Superior temporal gyrus (tissue), 1 donor: ENCODE data around the gene FLII.

Source experiments
- DNase-seq: peaks from one replicate; pipeline ENCODE4 v3.0.0-alpha.2; 2016; ENCODE audit errors: extremely low spot score

FLII gene

DNA sequence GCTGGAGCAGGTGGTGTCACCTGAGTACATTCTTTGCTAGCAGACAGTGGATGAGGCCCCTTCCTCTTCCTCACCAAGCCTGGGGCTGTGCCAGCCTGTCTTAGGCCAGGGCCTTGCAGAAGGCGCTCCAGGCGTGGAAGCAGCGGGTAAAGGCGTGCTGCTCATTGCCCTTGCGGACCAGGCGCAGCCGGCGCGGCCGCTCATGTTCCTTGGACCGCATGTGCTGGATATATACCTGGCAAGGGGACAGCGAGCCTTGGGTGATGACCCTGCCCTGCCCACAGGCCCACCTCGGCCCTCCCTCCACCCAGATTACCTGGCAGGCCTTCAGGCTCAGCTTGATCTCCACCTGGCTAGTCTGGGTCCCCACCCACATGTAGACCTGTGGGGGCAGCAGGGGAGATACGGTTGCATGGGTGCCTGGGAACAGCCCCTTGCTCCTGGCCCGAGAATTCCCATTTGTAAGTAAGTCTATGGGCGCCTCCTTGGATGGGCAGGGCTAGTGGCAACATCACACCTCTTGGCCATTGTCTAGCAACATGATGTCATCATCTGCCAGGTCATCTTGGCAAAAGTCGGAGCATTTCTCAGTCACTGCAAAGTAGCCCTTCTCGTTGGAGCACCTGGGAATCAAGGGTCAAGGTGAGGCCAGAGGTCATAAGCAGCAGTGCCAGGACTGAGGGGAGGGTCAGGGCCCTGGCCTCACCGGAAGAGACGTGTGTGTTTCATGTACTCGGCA is 13.3 kb downstream of the FLII start:
- DNase-seq: no peak

DNA sequence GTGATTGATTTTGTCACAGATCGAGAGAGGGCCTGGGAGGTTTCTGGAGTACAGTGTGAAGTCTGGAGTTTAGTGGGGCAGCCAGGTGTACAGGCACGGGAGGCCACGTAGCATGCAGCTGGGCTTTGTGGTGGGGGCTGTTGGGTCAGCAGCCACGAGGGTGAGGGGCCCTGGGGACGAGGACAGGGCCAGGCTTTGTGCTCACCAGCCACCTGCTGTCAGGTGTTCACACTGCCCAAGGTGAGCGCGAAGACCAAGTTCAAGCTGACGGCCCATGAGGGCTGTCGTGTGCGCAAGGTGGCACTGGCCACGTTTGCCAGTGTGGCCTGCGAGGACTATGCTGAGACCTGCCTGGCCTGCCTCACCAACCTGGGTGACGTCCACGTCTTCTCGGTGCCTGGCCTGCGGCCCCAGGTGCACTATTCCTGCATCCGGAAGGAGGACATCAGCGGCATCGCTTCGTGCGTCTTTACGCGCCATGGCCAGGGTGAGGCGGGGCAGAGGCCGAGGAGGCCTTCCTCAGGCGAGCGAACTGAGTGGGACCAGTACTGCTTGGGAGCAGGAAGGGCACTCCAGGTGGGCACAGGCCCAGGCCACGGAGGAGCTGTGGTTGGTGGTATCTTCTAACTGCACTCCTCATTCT is 17.2 kb downstream of the FLII start:
- DNase-seq: no peak

DNA sequence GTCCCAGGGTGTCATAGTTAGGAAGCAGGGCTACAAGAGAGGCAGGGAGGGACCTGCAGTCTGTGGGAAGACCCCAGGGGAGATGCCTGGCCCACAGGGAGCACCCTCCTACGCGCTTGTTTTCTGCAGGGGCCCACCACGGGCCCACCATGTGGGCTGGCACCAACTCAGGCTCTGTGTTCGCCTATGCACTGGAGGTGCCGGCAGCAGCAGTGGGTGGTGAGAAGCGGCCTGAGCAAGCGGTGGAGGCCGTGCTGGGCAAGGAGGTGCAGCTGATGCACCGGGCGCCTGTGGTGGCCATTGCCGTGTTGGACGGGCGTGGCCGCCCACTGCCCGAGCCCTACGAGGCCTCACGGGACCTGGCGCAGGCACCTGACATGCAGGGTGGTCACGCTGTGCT is 18.1 kb downstream of the FLII start:
- DNase-seq: no peak

DNA sequence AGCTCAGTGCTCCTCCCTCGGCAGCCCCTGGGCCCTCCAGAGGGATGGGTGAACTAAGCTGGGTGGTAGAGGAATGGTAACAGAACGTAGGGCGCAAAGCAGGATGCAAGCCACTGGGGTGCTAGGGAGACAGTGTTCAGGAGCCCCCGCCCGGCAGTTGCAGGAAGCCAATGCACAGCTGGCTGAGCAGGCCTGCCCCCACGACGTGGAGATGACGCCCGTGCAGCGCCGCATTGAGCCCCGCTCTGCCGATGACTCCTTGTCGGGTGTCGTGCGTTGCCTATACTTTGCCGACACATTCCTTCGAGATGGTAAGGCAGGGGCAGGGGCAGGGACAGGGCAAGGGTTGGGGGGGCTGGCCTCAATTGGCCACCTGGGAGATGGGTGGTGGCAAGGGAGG is 20.2 kb downstream of the FLII start:
- DNase-seq: no peak

DNA sequence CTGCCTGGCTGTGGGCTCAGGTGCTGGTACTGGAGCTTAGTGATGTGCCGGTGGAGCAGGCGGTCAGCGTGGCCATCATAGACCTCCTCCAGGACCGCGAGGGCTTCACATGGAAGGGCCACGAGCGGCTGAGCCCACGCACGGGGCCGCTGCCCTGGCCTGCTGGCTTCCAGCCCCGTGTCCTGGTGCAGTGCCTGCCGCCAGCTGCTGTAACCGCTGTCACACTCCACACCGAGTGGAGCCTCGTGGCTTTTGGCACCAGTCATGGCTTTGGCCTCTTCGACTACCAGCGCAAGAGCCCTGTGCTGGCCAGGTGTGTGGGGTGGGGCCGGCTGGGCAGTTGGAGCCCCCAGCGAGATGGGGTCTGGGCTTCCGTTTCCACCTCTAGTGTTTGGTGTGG is 21.1 kb downstream of the FLII start:
- DNase-seq: no peak

DNA sequence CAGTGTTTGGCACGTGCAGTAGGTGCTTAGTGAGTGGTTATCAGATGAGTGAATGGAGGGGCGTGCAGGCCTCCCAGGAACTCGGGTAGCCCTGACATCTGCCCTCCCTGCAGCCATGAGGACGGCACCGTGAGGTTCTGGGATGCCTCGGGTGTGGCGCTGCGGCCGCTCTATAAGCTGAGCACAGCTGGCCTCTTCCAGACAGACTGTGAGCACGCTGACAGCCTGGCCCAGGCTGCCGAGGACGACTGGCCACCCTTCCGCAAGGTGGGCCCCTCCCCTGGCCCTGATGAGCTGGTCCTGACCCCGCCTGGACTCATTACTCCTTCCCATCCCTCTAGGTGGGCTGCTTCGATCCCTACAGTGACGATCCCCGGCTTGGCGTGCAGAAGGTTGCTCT is 22.0 kb downstream of the FLII start:
- DNase-seq: no peak

DNA sequence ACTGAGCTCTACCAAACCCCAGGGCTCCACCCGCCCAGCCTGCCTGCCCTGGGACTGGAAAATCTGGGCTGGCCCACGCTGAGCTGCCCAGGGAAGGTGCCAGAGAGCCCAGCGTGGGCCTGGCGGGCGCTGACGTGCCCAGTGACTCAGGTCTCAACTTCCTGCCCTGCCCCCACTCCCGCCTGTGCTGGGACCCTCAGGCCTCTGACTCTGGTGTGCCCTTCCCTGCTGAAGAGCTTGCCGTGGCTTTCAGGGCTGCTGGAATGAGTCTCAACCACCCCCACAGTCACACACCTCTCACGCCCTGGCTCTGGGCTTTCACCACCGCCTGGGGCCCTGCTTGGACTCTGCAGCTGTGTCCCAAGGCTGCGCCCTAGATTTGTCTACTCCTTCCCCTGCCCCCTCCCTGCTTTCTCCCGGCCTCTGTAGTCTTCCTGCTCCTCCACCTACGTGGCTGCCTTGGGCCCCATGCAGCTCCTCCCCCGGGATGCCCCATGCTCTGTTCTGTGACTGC is 22.7 kb downstream of the FLII start:
- no peak for DNase-seq

DNA sequence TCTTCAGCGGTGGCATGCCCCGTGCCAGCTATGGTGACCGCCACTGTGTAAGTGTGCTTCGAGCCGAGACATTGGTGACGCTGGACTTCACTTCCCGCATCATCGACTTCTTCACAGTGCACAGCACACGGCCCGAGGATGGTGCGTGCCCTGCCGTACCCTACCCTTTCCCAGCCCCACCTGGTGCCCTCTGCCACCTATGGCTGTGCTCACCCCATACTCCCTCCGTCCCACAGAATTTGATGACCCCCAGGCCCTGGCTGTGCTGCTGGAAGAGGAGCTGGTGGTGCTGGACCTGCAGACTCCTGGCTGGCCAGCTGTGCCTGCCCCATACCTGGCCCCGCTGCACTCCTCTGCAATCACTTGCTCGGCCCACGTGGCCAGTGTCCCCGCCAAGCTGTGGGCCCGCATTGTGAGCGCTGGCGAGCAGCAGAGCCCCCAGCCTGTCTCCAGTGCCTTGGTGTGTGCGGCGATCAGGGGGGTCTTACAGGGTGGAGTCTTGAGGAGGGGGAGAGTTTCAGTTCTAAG is 23.6 kb downstream of the FLII start:
- no peak for DNase-seq

DNA sequence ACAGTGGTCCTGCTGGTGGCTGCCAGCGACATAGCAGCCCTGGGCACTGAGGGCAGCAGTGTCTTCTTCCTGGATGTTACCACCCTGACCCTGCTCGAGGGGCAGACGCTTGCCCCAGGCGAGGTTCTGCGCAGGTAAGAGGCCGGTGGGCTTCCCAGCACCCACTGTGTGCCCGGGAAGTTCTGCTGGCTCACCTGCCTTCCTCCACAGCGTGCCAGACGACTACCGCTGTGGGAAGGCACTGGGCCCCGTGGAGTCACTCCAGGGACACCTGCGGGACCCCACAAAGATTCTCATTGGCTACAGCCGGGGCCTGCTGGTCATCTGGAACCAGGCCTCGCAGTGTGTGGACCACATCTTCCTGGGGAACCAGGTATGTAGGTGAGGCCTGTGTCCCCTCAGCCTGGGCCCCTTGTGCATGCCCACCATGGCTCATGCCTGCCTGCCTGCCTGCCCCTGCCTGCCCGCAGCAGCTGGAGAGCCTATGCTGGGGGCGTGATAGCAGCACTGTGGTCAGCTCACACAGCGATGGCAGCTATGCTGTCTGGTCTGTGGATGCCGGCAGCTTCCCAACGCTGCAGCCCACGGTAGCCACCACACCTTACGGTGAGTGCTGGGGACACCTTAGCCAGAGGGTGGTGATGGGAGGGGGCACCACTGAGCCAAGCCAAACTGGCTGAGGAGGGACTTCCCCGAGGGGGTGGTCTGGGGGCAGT is 24.6 kb downstream of the FLII start:
- DNase-seq: no peak

DNA sequence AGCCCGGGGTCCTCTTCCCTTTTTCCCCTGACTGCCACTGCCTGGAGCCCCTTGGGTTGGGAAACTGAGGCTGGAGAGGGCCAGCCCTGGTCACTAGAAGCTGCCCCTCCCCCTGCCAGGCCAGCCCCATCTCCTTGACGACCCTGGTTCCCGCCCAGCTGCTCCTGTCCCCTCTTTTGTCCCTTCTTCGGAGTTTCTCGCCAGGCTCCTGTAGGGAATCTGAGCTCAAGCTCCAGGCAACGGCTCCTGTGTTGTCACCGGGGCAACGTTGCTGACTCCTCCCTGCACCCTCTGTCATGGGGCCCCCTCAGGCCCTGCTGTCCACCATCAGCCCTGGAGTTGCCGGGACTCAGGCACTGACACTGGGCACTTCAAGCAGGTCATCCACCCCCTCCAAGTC is 27.4 kb downstream of the FLII start:
- DNase-seq: no peak

DNA sequence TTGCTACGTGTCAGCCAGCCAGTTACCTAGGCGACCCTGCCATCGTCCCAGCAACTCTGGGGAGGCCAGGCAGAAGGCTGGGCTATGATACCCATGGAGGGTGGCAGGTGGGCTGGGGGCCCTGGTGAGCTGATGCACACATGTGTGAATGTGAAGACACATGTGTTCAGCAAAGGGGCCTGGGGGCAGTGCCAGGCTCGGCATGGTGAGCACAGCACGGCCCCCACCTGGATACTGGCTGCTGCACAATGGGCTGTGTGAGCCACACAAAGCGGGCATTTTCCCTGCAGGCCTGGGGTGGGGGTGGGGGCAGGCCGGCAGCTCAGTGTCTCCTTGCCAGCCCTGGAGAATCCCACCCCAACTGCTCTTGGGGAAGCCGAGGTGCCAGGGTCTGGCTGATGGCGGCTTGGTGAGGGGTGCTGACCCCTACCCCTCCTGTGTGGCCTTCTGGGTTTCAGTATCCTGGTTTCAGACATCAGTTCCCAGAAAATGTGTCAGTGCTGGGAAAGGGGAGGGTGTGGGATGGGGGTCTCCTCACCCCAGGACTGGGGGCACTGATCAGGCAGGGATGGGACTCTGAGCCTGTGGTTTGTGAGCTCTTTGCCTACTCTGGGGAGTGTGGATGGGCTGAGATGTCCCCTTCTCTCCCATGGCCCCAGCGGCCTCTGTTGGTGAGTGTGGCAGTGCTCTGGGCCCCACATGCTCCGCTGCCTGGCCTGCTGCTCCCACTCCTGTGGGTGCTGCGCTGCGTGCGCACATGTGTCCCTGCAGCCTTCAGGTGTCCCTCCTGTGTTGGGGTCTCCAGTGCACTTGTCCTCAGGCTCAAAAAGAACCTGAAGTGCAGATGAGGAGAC is 28.0 kb downstream of the FLII start:
- peak; percentile 85 for DNase-seq

DNA sequence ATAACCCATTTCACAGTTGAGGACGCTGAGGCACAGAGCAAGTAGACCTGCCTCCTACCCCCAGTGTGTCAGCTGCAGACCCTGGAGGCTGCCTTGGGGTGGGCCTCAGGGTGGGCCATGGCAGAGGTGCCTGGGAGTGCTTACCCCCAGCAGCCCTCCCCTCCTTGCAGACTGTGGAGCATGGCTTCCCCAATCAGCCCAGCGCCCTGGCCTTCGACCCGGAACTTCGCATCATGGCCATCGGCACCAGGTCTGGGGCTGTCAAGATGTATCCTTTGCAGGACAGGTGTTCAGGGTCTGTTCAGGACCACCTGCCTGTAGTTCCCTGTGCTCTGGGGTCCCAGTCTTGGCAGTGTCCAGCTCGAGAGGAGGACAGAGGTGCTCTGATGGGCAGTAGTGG is 28.8 kb downstream of the FLII start:
- DNase-seq: no peak

DNA sequence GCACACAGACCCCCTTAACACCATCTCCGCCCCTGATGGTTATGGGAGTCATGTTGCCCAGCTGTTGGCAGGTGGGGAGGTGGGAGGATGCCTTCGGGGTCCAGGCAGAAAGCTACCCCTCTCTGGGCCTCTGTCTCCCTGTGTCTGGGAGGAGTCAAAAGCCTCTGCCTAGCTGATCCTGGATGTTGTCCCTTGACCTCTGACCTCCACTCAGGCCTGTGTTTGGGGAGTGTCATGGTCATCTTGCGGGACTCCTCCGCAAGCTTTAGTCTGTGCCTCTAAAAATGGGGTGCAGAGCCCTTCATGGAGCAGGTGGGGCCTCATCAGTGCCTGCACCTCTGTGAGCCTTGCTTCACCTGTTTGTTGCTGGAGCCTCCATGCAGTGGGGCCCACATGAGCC is 29.3 kb downstream of the FLII start:
- DNase-seq: no peak

DNA sequence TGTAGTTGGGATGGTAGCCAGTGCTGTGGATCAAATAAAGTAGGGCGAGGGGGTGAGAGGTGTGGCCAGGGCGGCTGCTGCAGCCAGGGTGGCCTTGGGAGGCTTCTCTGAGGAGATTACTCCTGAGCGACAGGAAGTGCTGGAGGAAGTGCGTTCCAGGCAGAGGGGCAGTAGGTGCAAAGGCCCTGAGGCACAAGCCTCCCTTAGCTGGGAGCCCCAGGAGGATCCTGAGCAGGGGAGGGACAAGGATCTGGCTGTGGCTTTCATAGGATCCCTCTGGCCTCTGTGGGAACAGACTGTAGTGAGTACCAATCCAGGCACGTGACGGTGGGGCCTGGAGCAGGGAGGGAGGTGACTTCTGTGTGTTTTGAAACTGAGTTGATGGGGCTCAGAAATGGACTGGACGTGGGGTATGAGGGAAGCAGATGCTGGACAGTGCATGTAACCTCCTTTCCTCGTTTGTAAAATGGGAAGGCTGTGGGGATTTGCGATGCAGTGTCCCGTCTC is 30.3 kb downstream of the FLII start:
- DNase-seq: peak; percentile 37

DNA sequence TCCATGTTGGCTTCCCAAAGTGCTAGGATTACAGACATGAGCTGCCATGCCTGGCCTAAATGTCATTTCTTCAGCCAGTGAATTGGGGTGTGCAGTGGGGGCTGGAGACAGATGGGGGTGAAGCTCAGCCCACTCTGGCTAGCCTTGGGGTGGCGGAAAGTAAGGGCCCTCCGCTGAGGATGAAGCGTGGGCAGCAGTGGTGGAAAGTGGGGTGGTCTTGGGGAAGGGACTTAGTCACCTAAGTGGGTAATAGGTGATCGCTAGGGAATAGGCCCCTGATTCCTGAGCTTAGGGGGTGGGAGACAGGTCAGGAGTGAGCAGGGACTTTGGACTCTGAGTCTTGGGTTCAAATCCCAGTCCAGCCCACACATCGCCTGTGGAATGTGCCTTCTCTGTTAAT is 30.9 kb downstream of the FLII start:
- DNase-seq: no peak

DNA sequence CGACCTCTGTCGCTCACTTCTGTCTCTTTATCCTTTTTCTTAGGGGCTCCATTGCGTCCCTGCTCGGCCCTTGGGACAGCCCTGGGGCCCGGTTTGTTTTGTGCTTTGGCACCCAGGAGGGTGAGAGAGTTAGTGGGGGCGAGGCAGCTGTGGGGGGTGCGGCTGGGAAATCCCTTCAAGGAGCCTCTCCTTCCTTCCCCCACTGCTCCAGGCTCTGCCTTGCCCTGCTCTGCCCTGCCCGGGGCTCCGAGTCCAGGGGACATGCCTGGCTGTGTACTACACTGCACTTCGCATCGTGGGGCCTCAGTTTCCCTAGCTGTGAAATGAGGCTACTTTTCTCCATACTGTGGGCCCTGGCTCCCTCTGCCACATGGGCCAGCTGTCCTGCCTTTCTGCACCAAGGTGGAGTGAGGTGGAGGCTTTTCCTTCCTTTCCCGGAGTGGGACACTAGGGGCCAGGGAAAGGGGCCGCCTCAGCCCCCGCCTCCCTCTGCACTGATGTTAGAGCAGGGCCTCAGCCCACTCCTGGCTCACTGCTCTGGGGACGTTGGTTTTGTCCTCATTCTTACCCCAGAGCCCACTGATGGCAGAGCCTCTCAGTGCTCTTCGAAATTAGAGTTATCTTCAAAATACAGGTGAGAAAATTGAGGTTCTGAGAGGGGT is 32.1 kb downstream of the FLII start:
- no peak for DNase-seq

DNA sequence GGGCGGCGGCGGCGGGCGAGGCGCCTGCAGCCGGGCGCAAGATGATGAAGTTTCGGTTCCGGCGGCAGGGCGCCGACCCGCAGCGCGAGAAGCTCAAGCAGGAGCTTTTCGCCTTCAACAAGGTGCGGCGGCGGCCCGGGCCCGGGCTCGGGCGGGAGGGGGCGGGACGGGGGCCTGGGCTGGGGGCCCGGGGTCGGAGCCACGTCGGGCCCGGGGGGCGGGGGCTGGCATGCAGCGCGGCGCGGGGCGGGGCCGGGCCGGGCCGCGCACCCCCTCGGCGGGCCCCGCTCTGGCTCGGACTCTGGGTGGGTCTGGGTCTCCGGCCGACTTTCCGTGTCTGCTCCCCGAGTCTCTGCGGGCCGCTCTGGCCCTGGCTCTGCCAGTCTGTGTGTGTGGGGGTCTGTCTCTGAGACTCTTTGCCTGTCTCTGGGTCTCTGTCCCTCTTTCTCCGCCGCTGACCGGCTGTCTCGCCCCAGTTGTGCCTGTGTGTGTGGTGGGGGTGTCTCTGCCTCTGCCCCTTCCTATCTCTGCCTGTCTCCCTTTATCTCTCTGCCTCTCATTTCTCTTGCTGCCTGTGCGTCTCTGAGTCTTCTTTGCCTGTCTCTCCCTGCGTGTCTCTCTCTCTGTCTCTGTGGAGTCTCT is 32.8 kb downstream of the FLII start:
- DNase-seq: peak; percentile 27

DNA sequence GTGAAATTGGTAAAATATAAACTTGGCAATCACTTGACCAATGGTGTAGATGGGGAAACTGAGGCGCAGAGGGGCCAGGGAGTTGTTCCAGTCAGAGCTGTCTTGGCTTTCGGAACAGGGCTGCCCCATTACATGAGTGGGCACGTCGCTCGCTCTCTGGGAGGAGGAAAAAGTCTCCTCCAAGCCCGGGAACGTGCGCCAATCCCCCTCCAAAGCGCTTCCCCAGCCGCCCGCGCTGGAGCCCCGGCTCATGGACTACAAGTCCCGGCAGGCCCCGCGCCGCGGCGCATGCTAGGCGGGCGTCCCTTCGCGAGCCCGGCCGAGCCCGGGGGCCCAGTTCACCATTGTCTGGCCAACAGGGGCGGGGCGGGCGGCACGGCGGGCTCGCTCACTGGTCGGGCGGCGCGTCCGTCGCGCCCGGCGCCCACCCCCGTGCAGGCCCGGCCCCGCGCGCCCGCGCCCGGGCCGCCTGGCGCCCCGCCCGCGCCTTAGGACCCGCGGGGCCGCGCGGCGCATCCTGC is 33.4 kb downstream of the FLII start, which contains the start of gene LLGL1:
Gene LLGL1, plus strand, starts transcription at position 515 of the 521 bp plus-strand sequence. CDS start 48 bp downstream, outside the sequence.
- DNase-seq: peak; percentile 90

DNA sequence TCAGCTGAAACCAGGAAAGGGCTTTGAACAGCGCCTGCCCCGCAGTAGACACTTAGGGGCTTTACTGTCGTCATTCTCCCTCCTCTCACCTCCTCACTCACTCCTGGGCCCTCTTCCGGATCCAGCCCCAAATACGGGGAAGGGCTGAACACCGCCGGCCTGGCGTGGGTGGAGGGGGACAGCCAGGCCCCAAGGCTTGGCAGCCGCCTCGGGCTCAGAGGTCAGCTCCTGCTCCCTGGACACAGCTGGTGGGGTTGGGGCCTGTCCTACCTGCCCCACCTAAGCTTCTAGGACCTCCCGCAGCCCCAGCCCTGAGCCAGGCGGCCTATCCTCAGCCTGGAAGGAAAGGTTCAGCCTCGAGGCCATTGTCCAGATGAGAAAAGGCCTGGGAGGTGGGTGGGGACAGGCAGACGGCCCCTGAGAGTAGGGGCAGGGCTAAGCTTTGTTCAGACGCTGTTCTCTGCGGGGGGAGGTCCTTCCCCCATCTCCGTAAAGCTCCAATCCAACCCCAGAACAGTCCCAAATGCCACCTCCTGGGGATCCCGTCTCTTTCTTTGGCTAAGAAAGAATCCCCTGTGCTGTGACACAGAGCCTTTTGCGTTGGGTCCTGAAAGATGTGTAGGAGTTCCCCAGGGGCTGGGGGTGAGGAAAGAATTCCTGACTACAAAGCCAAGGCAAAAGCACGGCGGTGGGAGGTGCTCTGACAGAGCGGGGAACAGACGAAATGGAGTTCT is 34.0 kb downstream of the FLII start:
- DNase-seq: no peak
